Measurements from ENCODE around the gene CSPG5. TPM values are rescaled to one million over a fixed set of nuclear protein-coding genes. Genes with fewer than 3 reads are reported as not detected.

Gene CSPG5
- total RNA-seq, 1 experiment from 2014 or later: 3.8 TPM

DNA sequence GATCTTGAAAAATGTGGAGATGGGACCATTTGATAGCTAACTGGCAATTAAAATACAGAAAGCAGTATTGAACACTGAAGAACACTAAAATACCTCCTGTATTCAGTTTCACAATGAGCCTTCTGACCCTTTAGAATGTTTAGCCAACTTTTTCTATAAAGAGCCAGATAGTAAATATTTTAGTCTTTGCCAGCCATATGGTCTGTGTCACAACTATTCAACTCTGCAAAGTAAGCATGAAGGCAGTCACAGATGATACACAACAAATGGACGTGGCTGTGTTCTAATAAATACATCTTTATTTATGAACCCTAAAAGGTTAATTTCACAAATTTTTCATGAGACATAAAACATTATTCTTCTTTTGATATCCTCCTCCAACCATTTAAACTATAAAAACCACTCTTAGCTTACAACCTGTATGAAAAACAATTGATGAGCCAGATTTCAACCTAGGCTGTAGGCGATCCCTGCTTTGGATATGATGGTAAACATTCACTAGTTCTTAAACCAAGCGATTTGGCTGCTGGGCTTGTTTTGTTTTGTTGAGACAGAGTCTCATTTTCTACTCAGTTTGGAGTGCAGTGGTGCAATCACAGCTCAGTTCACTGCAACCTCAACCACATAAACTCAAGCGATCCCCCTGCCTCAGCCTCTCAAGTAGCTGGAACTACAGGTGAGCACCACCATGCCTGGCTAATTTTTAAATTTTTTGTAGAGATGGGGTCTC lies 13.6 kb upstream of the CSPG5 start:
- ChIA-PET POLR2A (no interaction called here), RAD21 (ENCODE audit: low non-redundant PET in 1 of 2, low total read pairs in 2 of 2, uncharacterized antibody in 2 of 2, unreplicated experiment in 2 of 2) (no interaction called here), CTCF (no interaction called here)
- H3K4me2 ChIP-seq (ENCODE audit: low read length): no peak overlapping the region
- H3K27ac ChIP-seq (ENCODE audit: low read depth, low read length): no peak overlapping the region
- DNase-seq (ENCODE audit: low read depth, low spot score): no peak
- H3K36me3 ChIP-seq (ENCODE audit: control insufficient read depth in 1 of 2, insufficient read depth in 2 of 2, low read length in 2 of 2): peaks cover 16 to 30% of the 10 kb centered on the region in 2 experiments; a peak in 3 of 4 replicates
- no peaks in the 10 kb centered on the region for H4K20me1 ChIP-seq (ENCODE audit: insufficient read depth)
- intact Hi-C loops (cut with micrococcal nuclease): no loop called here
- H2AFZ ChIP-seq (ENCODE audit: low read depth, low read length, poor library complexity, severe bottlenecking): no peak overlapping the region
- H3K4me1 ChIP-seq (ENCODE audit: control insufficient read depth in 1 of 2, insufficient read depth in 2 of 2, low read length in 2 of 2): no peaks in the 10 kb centered on the region
- H3K9ac ChIP-seq (ENCODE audit: low read length): no peak overlapping the region
- TF ChIP-seq, protein P1, sequence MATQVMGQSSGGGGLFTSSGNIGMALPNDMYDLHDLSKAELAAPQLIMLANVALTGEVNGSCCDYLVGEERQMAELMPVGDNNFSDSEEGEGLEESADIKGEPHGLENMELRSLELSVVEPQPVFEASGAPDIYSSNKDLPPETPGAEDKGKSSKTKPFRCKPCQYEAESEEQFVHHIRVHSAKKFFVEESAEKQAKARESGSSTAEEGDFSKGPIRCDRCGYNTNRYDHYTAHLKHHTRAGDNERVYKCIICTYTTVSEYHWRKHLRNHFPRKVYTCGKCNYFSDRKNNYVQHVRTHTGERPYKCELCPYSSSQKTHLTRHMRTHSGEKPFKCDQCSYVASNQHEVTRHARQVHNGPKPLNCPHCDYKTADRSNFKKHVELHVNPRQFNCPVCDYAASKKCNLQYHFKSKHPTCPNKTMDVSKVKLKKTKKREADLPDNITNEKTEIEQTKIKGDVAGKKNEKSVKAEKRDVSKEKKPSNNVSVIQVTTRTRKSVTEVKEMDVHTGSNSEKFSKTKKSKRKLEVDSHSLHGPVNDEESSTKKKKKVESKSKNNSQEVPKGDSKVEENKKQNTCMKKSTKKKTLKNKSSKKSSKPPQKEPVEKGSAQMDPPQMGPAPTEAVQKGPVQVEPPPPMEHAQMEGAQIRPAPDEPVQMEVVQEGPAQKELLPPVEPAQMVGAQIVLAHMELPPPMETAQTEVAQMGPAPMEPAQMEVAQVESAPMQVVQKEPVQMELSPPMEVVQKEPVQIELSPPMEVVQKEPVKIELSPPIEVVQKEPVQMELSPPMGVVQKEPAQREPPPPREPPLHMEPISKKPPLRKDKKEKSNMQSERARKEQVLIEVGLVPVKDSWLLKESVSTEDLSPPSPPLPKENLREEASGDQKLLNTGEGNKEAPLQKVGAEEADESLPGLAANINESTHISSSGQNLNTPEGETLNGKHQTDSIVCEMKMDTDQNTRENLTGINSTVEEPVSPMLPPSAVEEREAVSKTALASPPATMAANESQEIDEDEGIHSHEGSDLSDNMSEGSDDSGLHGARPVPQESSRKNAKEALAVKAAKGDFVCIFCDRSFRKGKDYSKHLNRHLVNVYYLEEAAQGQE (IDR thresholded peaks at IDR 0.05; ENCODE audit: low read depth): no peak
- no peak for TF ChIP-seq TCF7L2 (IDR thresholded peaks at IDR 0.05; ENCODE audit: borderline replicate concordance, extremely low read depth, insufficient read depth, insufficient read length)
- TF ChIP-seq JUND (IDR thresholded peaks at IDR 0.05): no peak
- TF ChIP-seq POLR2AphosphoS5 (IDR thresholded peaks at IDR 0.05; ENCODE audit: low read depth, low read length): no peak
- TF ChIP-seq ZFX (IDR thresholded peaks at IDR 0.05): no peak
- TF ChIP-seq EZH2phosphoT487 (IDR thresholded peaks at IDR 0.05; ENCODE audit: borderline replicate concordance): no peak
- no peak for TF ChIP-seq FOSL1 (IDR thresholded peaks at IDR 0.05; ENCODE audit: low read depth)
- no peak for TF ChIP-seq SRF (IDR thresholded peaks at IDR 0.05; ENCODE audit: low read depth)
- no peaks in the 10 kb centered on the region for H3K9me2 ChIP-seq (ENCODE audit: insufficient read depth)
- no peaks in the 10 kb centered on the region for H3K79me2 ChIP-seq (ENCODE audit: insufficient read depth, low read length)
- no peaks in the 10 kb centered on the region for H3K9me3 ChIP-seq (ENCODE audit: control insufficient read depth in 1 of 2, insufficient read depth in 1 of 2, low read depth in 1 of 2, low read length in 2 of 2)
- H3K27me3 ChIP-seq (ENCODE audit: insufficient read depth, low read length): no peaks in the 10 kb centered on the region
- no peak for ATAC-seq
- BruUV-seq (replicated peaks): no TSS peak
- H3K4me3 ChIP-seq (replicated peaks in 1 of 2; ENCODE audit: low read depth in 1 of 2, low read length in 2 of 2): no peak overlapping the region

Data from HCT116 (cell line).